Stomach (tissue), 9 donors: Measurements from ENCODE around the gene GPC4. TPM values are rescaled to one million over a fixed set of nuclear protein-coding genes. Genes with fewer than 3 reads are reported as not detected.

Experiments used
- DNase-seq, 2 donors: peaks; one replicate each; pipeline versions ENCODE4 v3.0.0 to v3.0.0-alpha.2; 2013 to 2019
- H3K27ac ChIP-seq, 5 donors: fragments of 200-600 bp in 4 of 5; sonication (generic) in 4 of 5; one replicate each; pipeline ENCODE4 v1.5.1; 2013 to 2019; ENCODE audit warnings: mild to moderate bottlenecking in 1 of 5, moderate library complexity in 1 of 5
- H3K27me3 ChIP-seq, 3 donors: fragments of 200-600 bp; sonication (generic); one replicate each; pipeline ENCODE4 v1.5.1; 2017 to 2019; ENCODE audit warnings: mixed run types in 1 of 3
- H3K36me3 ChIP-seq, 4 donors: fragments of 200-600 bp; sonication (generic); 1 replicate in 3 of 4; 2 replicates in 1 of 4; pipeline ENCODE4 v1.5.1; 2016 to 2019
- H3K4me1 ChIP-seq, 4 donors: fragments of 200-600 bp; sonication (generic); one replicate each; pipeline ENCODE4 v1.5.1; 2016 to 2019
- H3K4me3 ChIP-seq, 4 donors: fragments of 200-600 bp; sonication (generic) in 3 of 4; one replicate each; pipeline ENCODE4 v1.5.1; 2016 to 2019; ENCODE audit warnings: mild to moderate bottlenecking in 1 of 4
- H3K9me3 ChIP-seq, 4 donors: fragments of 200-600 bp; sonication (generic); one replicate each; pipeline ENCODE4 v1.5.1; 2016 to 2019
- EP300 ChIP-seq: sonication (generic); formaldehyde crosslinking; IDR thresholded peaks from one replicate; pipeline ENCODE4 v1.6.1; 2017; ENCODE audit warnings: antibody characterized with exemption
- POLR2A ChIP-seq, 4 donors: fragments of 450-650 bp; IDR thresholded peaks; one replicate each; pipeline ENCODE4 v1.6.1; 2016; ENCODE audit warnings: antibody characterized with exemption in 4 of 4, control low read depth in 2 of 4, mild to moderate bottlenecking in 1 of 4, moderate library complexity in 1 of 4
- POLR2AphosphoS5 ChIP-seq, 3 donors: sonication (generic); formaldehyde crosslinking; IDR thresholded peaks; one replicate each; pipeline ENCODE4 v1.6.1; 2016; ENCODE audit warnings: antibody characterized with exemption in 3 of 3
- WGBS, 5 donors: extraction: QIAGEN DNeasy Blood & Tissue Kit in 3 of 5; methylation state at CpG; one replicate each; pipeline versions ENCODE4 v1.1.5 to v1.1.7; 2013 to 2018; 5-methylcytosine and 5-hydroxymethylcytosine counted together
- intact Hi-C: fragments of 100-400 bp; cut with DNase I; formaldehyde crosslinking; loops from one replicate; pipeline ENCODE4 v1.15.1; 2023; ENCODE audit warnings: low total_unique reads
- polyA plus RNA-seq, 3 donors: library from polyadenylated mRNA; stranded (reverse); fragments of 200-250 nt; gene quantifications; one replicate each; pipeline ENCODE4 v1.2.3, GENCODE V29; 2013
- total RNA-seq, 5 donors: library from RNA; depleted of rRNA; stranded (reverse); fragments of >200 nt; gene quantifications; one replicate each; pipeline versions ENCODE4 v1.1.0 to v1.2.3, GENCODE V29; 2014 to 2016
- TF ChIP-seq, protein P1 (sequence below), 7 experiments: fragments of 450-650 bp in 4 of 7; fragments of 200-600 bp in 3 of 7; sonication (generic) in 3 of 7; IDR thresholded peaks; one replicate each; pipeline ENCODE4 v1.5.1; 2016 to 2019; ENCODE audit warnings: antibody characterized with exemption in 7 of 7, control low read depth in 2 of 7, mild to moderate bottlenecking in 1 of 7
- donor health status: healthy with polysubstance abuse.
- donor health status: Bipolar disorder and iron deficiency.
- donor health status: healthy.

The GPC4 gene
- total and polyA plus RNA-seq, 8 donors = 3.5 to 32.1 (median 14.7) TPM

DNA sequence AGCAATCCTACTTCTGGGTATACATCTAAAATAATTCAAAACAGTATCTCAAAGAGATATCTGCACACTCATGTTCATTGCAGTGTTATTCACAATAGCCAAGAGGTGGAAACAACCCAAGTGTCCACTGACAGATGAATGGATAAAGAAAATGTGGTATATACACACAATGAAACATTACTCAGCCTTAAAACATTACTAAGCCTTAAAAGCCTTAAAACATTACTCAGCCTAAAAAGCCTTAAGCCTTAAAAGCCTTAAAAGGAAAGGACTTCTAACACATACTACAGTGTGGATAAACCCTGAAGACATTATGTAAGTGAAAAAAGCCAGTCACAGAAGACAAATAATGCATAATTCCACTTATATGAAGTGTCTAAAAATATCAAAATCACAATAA is 156.8 kb downstream of the GPC4 start:
- Histone ChIP-seq H3K4me1 (no peaks in the 10 kb centered on the region), H3K27ac (peak overlapping the region in 1 of 5 donors; percentile 44), H3K27me3 (no peaks in the 10 kb centered on the region), H3K9me3 (no peaks in the 10 kb centered on the region), H3K36me3 (no peaks in the 10 kb centered on the region), H3K4me3 (no peak overlapping the region)
- intact Hi-C loops = no loop called here
- DNase-seq = peak in 1 of 2 donors; percentile 14
- TF ChIP-seq EP300 = no peak
- peak in 1 of 3 donors; percentile 1 for TF ChIP-seq POLR2AphosphoS5 (IDR thresholded peaks at IDR 0.05)
- TF ChIP-seq POLR2A (IDR thresholded peaks at IDR 0.05) = no peak

GRCh38 chrX:133254666-133255065 is 160.6 kb downstream of the GPC4 start:
- TF ChIP-seq, protein P1, sequence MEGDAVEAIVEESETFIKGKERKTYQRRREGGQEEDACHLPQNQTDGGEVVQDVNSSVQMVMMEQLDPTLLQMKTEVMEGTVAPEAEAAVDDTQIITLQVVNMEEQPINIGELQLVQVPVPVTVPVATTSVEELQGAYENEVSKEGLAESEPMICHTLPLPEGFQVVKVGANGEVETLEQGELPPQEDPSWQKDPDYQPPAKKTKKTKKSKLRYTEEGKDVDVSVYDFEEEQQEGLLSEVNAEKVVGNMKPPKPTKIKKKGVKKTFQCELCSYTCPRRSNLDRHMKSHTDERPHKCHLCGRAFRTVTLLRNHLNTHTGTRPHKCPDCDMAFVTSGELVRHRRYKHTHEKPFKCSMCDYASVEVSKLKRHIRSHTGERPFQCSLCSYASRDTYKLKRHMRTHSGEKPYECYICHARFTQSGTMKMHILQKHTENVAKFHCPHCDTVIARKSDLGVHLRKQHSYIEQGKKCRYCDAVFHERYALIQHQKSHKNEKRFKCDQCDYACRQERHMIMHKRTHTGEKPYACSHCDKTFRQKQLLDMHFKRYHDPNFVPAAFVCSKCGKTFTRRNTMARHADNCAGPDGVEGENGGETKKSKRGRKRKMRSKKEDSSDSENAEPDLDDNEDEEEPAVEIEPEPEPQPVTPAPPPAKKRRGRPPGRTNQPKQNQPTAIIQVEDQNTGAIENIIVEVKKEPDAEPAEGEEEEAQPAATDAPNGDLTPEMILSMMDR (IDR thresholded peaks at IDR 0.05) = no peak
- TF ChIP-seq POLR2AphosphoS5 (IDR thresholded peaks at IDR 0.05) (no peak), POLR2A (IDR thresholded peaks at IDR 0.05) (no peak), EP300 (no peak)
- H3K27ac ChIP-seq = no peak overlapping the region
- H3K4me3 ChIP-seq = no peak overlapping the region
- H3K27me3 ChIP-seq = no peaks in the 10 kb centered on the region
- DNase-seq = peak in 1 of 2 donors; percentile 6
- H3K36me3 ChIP-seq = no peaks in the 10 kb centered on the region
- H3K9me3 ChIP-seq = no peaks in the 10 kb centered on the region
- no peaks in the 10 kb centered on the region for H3K4me1 ChIP-seq
- intact Hi-C loops = no loop called here
- WGBS, 5 donors = 59 to 75% (median 65%) methylated on average over 3 of the region's 3 CpGs

DNA sequence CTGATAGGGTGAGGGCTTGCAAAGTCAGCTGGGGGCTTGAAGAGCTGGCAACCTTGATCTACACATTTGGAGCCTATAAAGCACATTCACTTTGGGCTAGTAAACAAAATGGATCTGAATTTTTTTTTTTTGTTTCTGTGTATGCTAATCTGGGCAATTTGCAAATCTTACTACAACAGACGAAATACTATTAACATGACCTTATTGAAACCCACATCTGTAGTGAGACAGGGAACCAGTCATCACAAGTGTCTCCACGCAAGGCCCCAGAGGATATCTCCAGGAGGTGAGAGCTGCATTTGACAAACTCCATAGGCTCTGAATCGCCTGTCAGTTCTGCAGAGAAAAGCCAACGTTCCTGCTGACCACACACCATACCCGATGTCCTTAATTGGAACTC is 164.1 kb downstream of the GPC4 start:
- H3K36me3 ChIP-seq = no peaks in the 10 kb centered on the region
- no peaks in the 10 kb centered on the region for H3K27me3 ChIP-seq
- H3K4me1 ChIP-seq = no peaks in the 10 kb centered on the region
- 62 to 90% (median 81%) methylated on average over 5 of the region's 5 CpGs for WGBS, 5 donors
- intact Hi-C loops = no loop called here
- peak overlapping the region in 3 of 5 donors; percentile 13 to 60 (median 31) for H3K27ac ChIP-seq
- TF ChIP-seq, protein P1 (IDR thresholded peaks at IDR 0.05) = no peak
- TF ChIP-seq POLR2AphosphoS5 (IDR thresholded peaks at IDR 0.05) (no peak), EP300 (no peak), POLR2A (IDR thresholded peaks at IDR 0.05) (no peak)
- DNase-seq = no peak
- H3K9me3 ChIP-seq = peaks cover 0 to 26% (median 15%) of the 10 kb centered on the region in 4 donors
- H3K4me3 ChIP-seq = no peak overlapping the region

GRCh38 chrX:133250184-133251100 is 164.8 kb downstream of the GPC4 start:
- intact Hi-C loops = no loop called here
- Histone ChIP-seq H3K27me3 (no peaks in the 10 kb centered on the region), H3K9me3 (peaks cover 0 to 34% (median 20%) of the 10 kb centered on the region in 4 donors), H3K4me1 (no peaks in the 10 kb centered on the region), H3K27ac (peak overlapping the region in 2 of 5 donors; percentile 31 to 60), H3K4me3 (no peak overlapping the region), H3K36me3 (no peaks in the 10 kb centered on the region)
- DNase-seq = peak in 1 of 2 donors; percentile 30
- TF ChIP-seq POLR2A (IDR thresholded peaks at IDR 0.05) = no peak
- TF ChIP-seq POLR2AphosphoS5 (IDR thresholded peaks at IDR 0.05) = no peak
- TF ChIP-seq, protein P1 (IDR thresholded peaks at IDR 0.05) = no peak
- no peak for TF ChIP-seq EP300
- 42 to 72% (median 63%) methylated on average over 4 to 5 of the region's 5 CpGs for WGBS, 5 donors

Other genes starting within 250 kb of the GPC4 start
- gene TFDP3, start 197.1 kb downstream of the GPC4 start, total RNA-seq = not detected
- not detected for gene TFDP3, start 197.1 kb downstream of the GPC4 start, polyA plus RNA-seq